Tibial nerve (tissue), 4 donors: ENCODE measurements around the gene B4GALT2. TPM values are rescaled to one million over a fixed set of nuclear protein-coding genes. Genes with fewer than 3 reads are reported as not detected.
A peak's percentile ranks its signal among the peaks of the same experiment; 100 is the strongest.

Experiments
- DNase-seq, 2 donors: peaks; one replicate each; pipeline ENCODE4 v3.0.0-alpha.2; 2019; ENCODE audit warnings: low spot score in 2 of 2
- H3K27ac ChIP-seq, 4 donors: fragments of 200-600 bp; sonication (generic) in 3 of 4; one replicate each; pipeline ENCODE4 v1.5.1; 2017 to 2019; ENCODE audit warnings: mild to moderate bottlenecking in 1 of 4
- H3K27me3 ChIP-seq, 2 donors: fragments of 200-600 bp; sonication (generic) in 1 of 2; one replicate each; pipeline versions ENCODE4 v1.5.1 to v1.6.0; 2017 to 2019
- H3K36me3 ChIP-seq, 3 donors: fragments of 200-600 bp; sonication (generic); one replicate each; pipeline ENCODE4 v1.5.1; 2018 to 2019
- H3K4me1 ChIP-seq, 4 donors: fragments of 200-600 bp; sonication (generic) in 3 of 4; one replicate each; pipeline ENCODE4 v1.5.1; 2017 to 2019
- H3K4me3 ChIP-seq, 4 donors: fragments of 200-600 bp; sonication (generic) in 3 of 4; one replicate each; pipeline ENCODE4 v1.5.1; 2017 to 2019; ENCODE audit warnings: mild to moderate bottlenecking in 1 of 4, moderate library complexity in 1 of 4
- H3K9me3 ChIP-seq, 4 donors: fragments of 200-600 bp; sonication (generic) in 3 of 4; one replicate each; pipeline ENCODE4 v1.5.1; 2017 to 2019
- EP300 ChIP-seq, 2 donors: sonication (generic); formaldehyde crosslinking; IDR thresholded peaks; one replicate each; pipeline ENCODE4 v1.6.1; 2017; ENCODE audit warnings: antibody characterized with exemption in 2 of 2, mild to moderate bottlenecking in 1 of 2
- POLR2A ChIP-seq, 2 donors: fragments of 450-650 bp; IDR thresholded peaks; one replicate each; pipeline ENCODE4 v1.6.1; 2017; ENCODE audit warnings: antibody characterized with exemption in 2 of 2, mild to moderate bottlenecking in 2 of 2, moderate library complexity in 2 of 2
- WGBS, 2 donors: methylation state at CpG; one replicate each; pipeline ENCODE4 v1.1.5; 2018; 5-methylcytosine and 5-hydroxymethylcytosine counted together
- total RNA-seq, 4 donors: library from RNA; depleted of rRNA; stranded (reverse); fragments of >200 nt; gene quantifications; one replicate each; pipeline ENCODE4 v1.1.0, GENCODE V29; 2016
- TF ChIP-seq, protein P1 (sequence below), 5 experiments: fragments of 200-600 bp in 3 of 5; fragments of 450-650 bp in 2 of 5; sonication (generic) in 3 of 5; IDR thresholded peaks; one replicate each; pipeline ENCODE4 v1.5.1; 2016 to 2019; ENCODE audit warnings: antibody characterized with exemption in 5 of 5, mild to moderate bottlenecking in 3 of 5, moderate library complexity in 2 of 5

Gene B4GALT2
- total RNA-seq, 4 donors from 2014 or later, result 15.5 to 49.8 (median 21.1) TPM

GRCh38 chr1:44021581-44022321 lies 42.7 kb downstream of the B4GALT2 start:
- WGBS, 2 donors, result 74 to 82% methylated on average over 7 to 10 of the region's 10 CpGs
- Histone ChIP-seq H3K9me3 (no peaks in the 10 kb centered on the region), H3K27ac (no peak overlapping the region), H3K4me3 (no peak overlapping the region), H3K36me3 (peaks cover 0 to 18% (median 0%) of the 10 kb centered on the region in 3 donors), H3K4me1 (peaks cover 0 to 4% (median 0%) of the 10 kb centered on the region in 4 donors), H3K27me3 (no peaks in the 10 kb centered on the region)
- TF ChIP-seq POLR2A (IDR thresholded peaks at IDR 0.05) (no peak), EP300 (IDR thresholded peaks at IDR 0.05) (no peak)
- TF ChIP-seq, protein P1, sequence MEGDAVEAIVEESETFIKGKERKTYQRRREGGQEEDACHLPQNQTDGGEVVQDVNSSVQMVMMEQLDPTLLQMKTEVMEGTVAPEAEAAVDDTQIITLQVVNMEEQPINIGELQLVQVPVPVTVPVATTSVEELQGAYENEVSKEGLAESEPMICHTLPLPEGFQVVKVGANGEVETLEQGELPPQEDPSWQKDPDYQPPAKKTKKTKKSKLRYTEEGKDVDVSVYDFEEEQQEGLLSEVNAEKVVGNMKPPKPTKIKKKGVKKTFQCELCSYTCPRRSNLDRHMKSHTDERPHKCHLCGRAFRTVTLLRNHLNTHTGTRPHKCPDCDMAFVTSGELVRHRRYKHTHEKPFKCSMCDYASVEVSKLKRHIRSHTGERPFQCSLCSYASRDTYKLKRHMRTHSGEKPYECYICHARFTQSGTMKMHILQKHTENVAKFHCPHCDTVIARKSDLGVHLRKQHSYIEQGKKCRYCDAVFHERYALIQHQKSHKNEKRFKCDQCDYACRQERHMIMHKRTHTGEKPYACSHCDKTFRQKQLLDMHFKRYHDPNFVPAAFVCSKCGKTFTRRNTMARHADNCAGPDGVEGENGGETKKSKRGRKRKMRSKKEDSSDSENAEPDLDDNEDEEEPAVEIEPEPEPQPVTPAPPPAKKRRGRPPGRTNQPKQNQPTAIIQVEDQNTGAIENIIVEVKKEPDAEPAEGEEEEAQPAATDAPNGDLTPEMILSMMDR (IDR thresholded peaks at IDR 0.05), result no peak
- no peak for DNase-seq

- H3K36me3 ChIP-seq, result peaks cover 0 to 18% (median 0%) of the 10 kb centered on the region in 3 donors
- TF ChIP-seq EP300 (IDR thresholded peaks at IDR 0.05) (no peak), POLR2A (IDR thresholded peaks at IDR 0.05) (no peak)
- TF ChIP-seq, protein P1 (IDR thresholded peaks at IDR 0.05), result no peak
- no peaks in the 10 kb centered on the region for H3K9me3 ChIP-seq
- H3K4me3 ChIP-seq, result no peak overlapping the region
- no peaks in the 10 kb centered on the region for H3K27me3 ChIP-seq
- H3K27ac ChIP-seq, result no peak overlapping the region
- peaks cover 0 to 12% (median 5%) of the 10 kb centered on the region in 4 donors for H3K4me1 ChIP-seq
- no peak for DNase-seq
- WGBS, 2 donors, result 84 to 86% methylated on average over 11 to 13 of the region's 14 CpGs
These were observed 45.3 kb downstream of the B4GALT2 start for GRCh38 chr1:44024031-44024902.

- WGBS, 2 donors, result 78% methylated on average over 13 of the region's 13 CpGs
- no peaks in the 10 kb centered on the region for H3K9me3 ChIP-seq
- TF ChIP-seq, protein P1 (IDR thresholded peaks at IDR 0.05), result no peak
- TF ChIP-seq EP300 (IDR thresholded peaks at IDR 0.05), result no peak
- no peak for TF ChIP-seq POLR2A (IDR thresholded peaks at IDR 0.05)
- DNase-seq, result no peak
- peaks cover 0 to 12% (median 8%) of the 10 kb centered on the region in 4 donors for H3K4me1 ChIP-seq
- no peak overlapping the region for H3K4me3 ChIP-seq
- peaks cover 0 to 18% (median 0%) of the 10 kb centered on the region in 3 donors for H3K36me3 ChIP-seq
- no peaks in the 10 kb centered on the region for H3K27me3 ChIP-seq
- no peak overlapping the region for H3K27ac ChIP-seq
These were observed 46.0 kb downstream of the B4GALT2 start for GRCh38 chr1:44024903-44025525.

GRCh38 chr1:44025816-44026215 lies 46.8 kb downstream of the B4GALT2 start:
- Histone ChIP-seq H3K27ac (peak overlapping the region in 1 of 4 donors; percentile 49), H3K4me1 (peaks cover 0 to 12% (median 8%) of the 10 kb centered on the region in 4 donors), H3K9me3 (no peaks in the 10 kb centered on the region), H3K36me3 (peaks cover 0 to 18% (median 0%) of the 10 kb centered on the region in 3 donors), H3K27me3 (no peaks in the 10 kb centered on the region), H3K4me3 (no peak overlapping the region)
- no peak for DNase-seq
- 72 to 83% methylated on average over 3 of the region's 3 CpGs for WGBS, 2 donors
- TF ChIP-seq, protein P1 (IDR thresholded peaks at IDR 0.05), result no peak
- TF ChIP-seq POLR2A (IDR thresholded peaks at IDR 0.05) (no peak), EP300 (IDR thresholded peaks at IDR 0.05) (no peak)
